Endothelial cell of umbilical vein (primary cell): ENCODE data around the gene SCAP. TPM values are rescaled to one million over a fixed set of nuclear protein-coding genes. Genes with fewer than 3 reads are reported as not detected.
A peak's percentile ranks its signal among the peaks of the same experiment; 100 is the strongest.

Experiments used
- BruUV-seq: library from RNA; stranded (reverse); fragments of 400-500 nt; replicated peaks from 2 replicates; lab custom pipeline; 2021; lab: Mats Ljungman, UMichigan
- CTCF ChIA-PET: fragments of 300-600, 350-600 bp; sonication (Branson Sonifier 250); formaldehyde crosslinking; loops from one replicate; lab custom pipeline; 2021; ENCODE audit warnings: antibody characterized with exemption, inconsistent platforms; lab: Charles Lee
- POLR2A ChIA-PET: fragments of 300-600, 350-600 bp; sonication (Branson Sonifier 250); formaldehyde crosslinking; loops from one replicate; lab custom pipeline; 2021; ENCODE audit warnings: antibody characterized with exemption, inconsistent platforms; lab: Charles Lee
- DNase-seq: peaks from one replicate; pipeline ENCODE4 v3.0.0-alpha.2; 2011; ENCODE audit warnings: low read depth, low spot score
- FAIRE-seq: peaks from 2 replicates; lab custom pipeline; 2011; peaks lifted over from hg19 to GRCh38; lab: Jason Lieb, UNC
- H2AFZ ChIP-seq: 2 replicates; pipeline ENCODE4 v1.6.0; 2012; ENCODE audit warnings: low read depth, low read length, control low read depth, inconsistent platforms
- H3K27ac ChIP-seq: 2 replicates; pipeline ENCODE4 v1.5.1; 2011; ENCODE audit warnings: low read depth, mild to moderate bottlenecking, control low read depth, low read length, moderate library complexity; ENCODE audit not compliant: insufficient read depth
- H3K27me3 ChIP-seq, 2 experiments: 2 replicates each; pipeline versions ENCODE4 v1.6.0 to v1.6.1; 2011; ENCODE audit warnings: low read length in 2 of 2, mixed read lengths in 1 of 2; ENCODE audit not compliant: control insufficient read depth in 2 of 2, insufficient read depth in 2 of 2
- H3K36me3 ChIP-seq, 2 experiments: 2 replicates in 1 of 2; 3 replicates in 1 of 2; pipeline ENCODE4 v1.5.1; 2011; ENCODE audit warnings: low read length in 2 of 2, mild to moderate bottlenecking in 1 of 2, moderate library complexity in 1 of 2; ENCODE audit not compliant: control insufficient read depth in 2 of 2, insufficient read depth in 2 of 2; ENCODE audit errors: extremely low read depth in 1 of 2
- H3K4me1 ChIP-seq: 3 replicates; pipeline ENCODE4 v1.5.1; 2011; ENCODE audit warnings: mild to moderate bottlenecking, low read length; ENCODE audit not compliant: control insufficient read depth, insufficient read depth; ENCODE audit errors: extremely low read depth
- H3K4me2 ChIP-seq: 2 replicates; pipeline ENCODE4 v1.6.1; 2011; ENCODE audit warnings: low read length, control low read depth, mixed read lengths; ENCODE audit not compliant: insufficient read depth
- H3K4me3 ChIP-seq, 3 experiments: fragments of 200-600 bp in 1 of 3; sonication (generic), shearing (Covaris generic) in 1 of 3; replicated peaks in 1 of 3; 2 replicates each; pipeline ENCODE4 v1.5.1; 2011 to 2016; ENCODE audit warnings: control low read depth in 3 of 3, low read length in 3 of 3, mild to moderate bottlenecking in 2 of 3, inconsistent platforms in 1 of 3, low read depth in 1 of 3, moderate library complexity in 1 of 3; ENCODE audit not compliant: insufficient read depth in 1 of 3
- H3K79me2 ChIP-seq: 2 replicates; pipeline ENCODE4 v1.6.0; 2012; ENCODE audit warnings: low read length, inconsistent platforms; ENCODE audit not compliant: control insufficient read depth, insufficient read depth
- H3K9ac ChIP-seq: replicated peaks from 2 replicates; pipeline ENCODE3; 2011; ENCODE audit warnings: low read length, control low read depth; ENCODE audit not compliant: insufficient read depth; ENCODE audit errors: extremely low read depth
- H3K9me1 ChIP-seq: replicated peaks from 3 replicates; pipeline ENCODE4 v1.6.0; 2011; ENCODE audit warnings: mild to moderate bottlenecking, low read length; ENCODE audit not compliant: control insufficient read depth, insufficient read depth; ENCODE audit errors: extremely low read depth
- H3K9me3 ChIP-seq: replicated peaks from 2 replicates; pipeline ENCODE4 v1.5.1; 2012; ENCODE audit warnings: low read length, inconsistent platforms; ENCODE audit not compliant: control insufficient read depth, insufficient read depth
- H4K20me1 ChIP-seq: replicated peaks from 2 replicates; pipeline ENCODE3; 2011; ENCODE audit warnings: mild to moderate bottlenecking, low read length; ENCODE audit not compliant: control insufficient read depth, insufficient read depth; ENCODE audit errors: extremely low read depth
- EZH2 ChIP-seq: IDR thresholded peaks from 2 replicates; pipeline ENCODE4 v1.6.1; 2012; ENCODE audit warnings: borderline replicate concordance, low read depth, mild to moderate bottlenecking, moderate library complexity, low read length, inconsistent platforms; ENCODE audit not compliant: severe bottlenecking
- FOS ChIP-seq: IDR thresholded peaks from 2 replicates; pipeline ENCODE4 v1.6.1; 2011; ENCODE audit warnings: mild to moderate bottlenecking, low read length, moderate library complexity, borderline replicate concordance; ENCODE audit not compliant: insufficient read depth
- GATA2 ChIP-seq: IDR thresholded peaks from 2 replicates; pipeline ENCODE4 v1.7.0; 2011; ENCODE audit warnings: low read depth, mild to moderate bottlenecking, moderate library complexity, mixed read lengths, low read length; ENCODE audit not compliant: insufficient read length, insufficient read depth
- JUN ChIP-seq: IDR thresholded peaks from 2 replicates; pipeline ENCODE4 v1.6.1; 2011; ENCODE audit warnings: borderline replicate concordance, low read depth; ENCODE audit not compliant: insufficient read length, insufficient read depth
- MYC ChIP-seq: IDR thresholded peaks from one replicate; pipeline ENCODE4 v1.6.1; 2011; ENCODE audit warnings: mild to moderate bottlenecking, low read depth, low read length
- POLR2A ChIP-seq: IDR thresholded peaks from 2 replicates; pipeline ENCODE4 v1.6.1; 2012; ENCODE audit warnings: low read depth, mild to moderate bottlenecking, control low read depth, low read length
- POLR2AphosphoS5 ChIP-seq: IDR thresholded peaks from 2 replicates; pipeline ENCODE4 v1.6.1; 2012; ENCODE audit warnings: low read depth, mild to moderate bottlenecking, control low read depth, low read length, moderate library complexity; ENCODE audit not compliant: insufficient read depth
- dilution Hi-C: fragments of 300-500 bp; cut with MboI; formaldehyde crosslinking; loops from one replicate; pipeline ENCODE4 v1.15.0; 2019; ENCODE audit warnings: low sequenced_read_pairs; ENCODE audit not compliant: extremely low pct_ligation_motif_present
- intact Hi-C: fragments of 100-400 bp; cut with micrococcal nuclease; formaldehyde crosslinking; loops from one replicate; pipeline ENCODE4 v1.10.0; 2022
- polyA plus RNA-seq, 4 experiments: library from polyadenylated mRNA; depleted of rRNA in 3 of 4; stranded (reverse) in 3 of 4; unstranded in 1 of 4; fragments of >200 nt; gene quantifications; 2 replicates each; pipeline versions ENCODE4 v1.2.1 to v1.2.3, GENCODE V29; 2011 to 2012; ENCODE audit warnings: missing spikeins in 1 of 4
- total RNA-seq: library from RNA; stranded (reverse); gene quantifications from 2 replicates; pipeline ENCODE4 v1.2.3, GENCODE V29; 2021
- TF ChIP-seq, protein P1 (sequence below), 2 donors: IDR thresholded peaks; 1 replicate in 1 of 2; 2 replicates in 1 of 2; pipeline ENCODE4 v1.5.1; 2011; ENCODE audit warnings: low read length in 2 of 2, mild to moderate bottlenecking in 2 of 2, moderate library complexity in 2 of 2, control low read depth in 1 of 2, inconsistent platforms in 1 of 2, low read depth in 1 of 2; ENCODE audit not compliant: insufficient read depth in 1 of 2; ENCODE audit errors: extremely low read depth in 1 of 2
- TF ChIP-seq, protein P2 (sequence below): IDR thresholded peaks from 2 replicates; pipeline ENCODE4 v1.6.1; 2011; ENCODE audit not compliant: insufficient read depth, insufficient read length

Gene SCAP
- total and polyA plus RNA-seq, 2 donors (not counting 3 experiments of a cell fraction or from before 2014, with no cell fraction given) = 34.7 to 59.0 TPM

DNA sequence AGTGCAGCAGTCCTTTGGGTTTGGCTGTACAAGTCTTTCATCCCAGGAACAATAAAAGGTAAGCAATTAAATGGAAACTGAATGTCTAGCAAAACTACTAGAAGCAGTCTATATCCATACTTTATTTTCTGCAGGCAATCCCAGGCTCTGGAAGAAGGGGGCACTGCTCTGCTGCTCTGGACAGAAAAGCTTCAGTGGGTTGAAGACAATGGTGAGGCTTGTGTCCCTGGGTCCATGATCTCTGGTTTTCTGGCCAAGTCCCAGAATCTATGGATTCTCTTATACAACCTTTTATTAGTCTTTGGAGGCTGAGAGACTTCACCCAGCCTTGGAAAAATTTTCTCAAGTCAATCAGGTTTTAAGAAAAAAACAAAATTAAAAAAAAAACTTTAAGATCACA lies 35.6 kb downstream of the SCAP start:
- Histone ChIP-seq H3K4me1 (no peaks in the 10 kb centered on the region), H3K9me3 (no peaks in the 10 kb centered on the region), H3K27me3 (no peaks in the 10 kb centered on the region), H2AFZ (no peak overlapping the region), H3K36me3 (peaks cover 0 to 2% of the 10 kb centered on the region in 2 experiments), H3K4me3 (no peak overlapping the region), H3K9me1 (no peaks in the 10 kb centered on the region), H3K27ac (no peak overlapping the region), H3K79me2 (no peaks in the 10 kb centered on the region), H3K4me2 (no peak overlapping the region), H4K20me1 (no peaks in the 10 kb centered on the region), H3K9ac (no peak overlapping the region)
- ChIA-PET CTCF (interaction anchor here (1.0 to 1.8 kb wide), 3 partner anchors 25 to 84 kb away, joined by 3 to 7 read pairs (median 6); partner anchors contain the start of gene SCAP), POLR2A (no interaction called here)
- intact Hi-C loops (loop anchor here (1.0 kb wide), 1 partner anchor 36 kb away; no protein-coding TSS in a partner anchor), dilution Hi-C loops (no loop called here)
- peak; percentile 66 for FAIRE-seq
- no TSS peak for BruUV-seq
- no peak for TF ChIP-seq JUN
- TF ChIP-seq, protein P1, sequence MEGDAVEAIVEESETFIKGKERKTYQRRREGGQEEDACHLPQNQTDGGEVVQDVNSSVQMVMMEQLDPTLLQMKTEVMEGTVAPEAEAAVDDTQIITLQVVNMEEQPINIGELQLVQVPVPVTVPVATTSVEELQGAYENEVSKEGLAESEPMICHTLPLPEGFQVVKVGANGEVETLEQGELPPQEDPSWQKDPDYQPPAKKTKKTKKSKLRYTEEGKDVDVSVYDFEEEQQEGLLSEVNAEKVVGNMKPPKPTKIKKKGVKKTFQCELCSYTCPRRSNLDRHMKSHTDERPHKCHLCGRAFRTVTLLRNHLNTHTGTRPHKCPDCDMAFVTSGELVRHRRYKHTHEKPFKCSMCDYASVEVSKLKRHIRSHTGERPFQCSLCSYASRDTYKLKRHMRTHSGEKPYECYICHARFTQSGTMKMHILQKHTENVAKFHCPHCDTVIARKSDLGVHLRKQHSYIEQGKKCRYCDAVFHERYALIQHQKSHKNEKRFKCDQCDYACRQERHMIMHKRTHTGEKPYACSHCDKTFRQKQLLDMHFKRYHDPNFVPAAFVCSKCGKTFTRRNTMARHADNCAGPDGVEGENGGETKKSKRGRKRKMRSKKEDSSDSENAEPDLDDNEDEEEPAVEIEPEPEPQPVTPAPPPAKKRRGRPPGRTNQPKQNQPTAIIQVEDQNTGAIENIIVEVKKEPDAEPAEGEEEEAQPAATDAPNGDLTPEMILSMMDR (IDR thresholded peaks at IDR 0.05; ENCODE audit: extremely low read depth in 1 of 2, insufficient read depth in 1 of 2, low read depth in 1 of 2, low read length in 2 of 2) = peak in 1 of 2 donors; percentile 37
- peak; percentile 23 for DNase-seq

DNA sequence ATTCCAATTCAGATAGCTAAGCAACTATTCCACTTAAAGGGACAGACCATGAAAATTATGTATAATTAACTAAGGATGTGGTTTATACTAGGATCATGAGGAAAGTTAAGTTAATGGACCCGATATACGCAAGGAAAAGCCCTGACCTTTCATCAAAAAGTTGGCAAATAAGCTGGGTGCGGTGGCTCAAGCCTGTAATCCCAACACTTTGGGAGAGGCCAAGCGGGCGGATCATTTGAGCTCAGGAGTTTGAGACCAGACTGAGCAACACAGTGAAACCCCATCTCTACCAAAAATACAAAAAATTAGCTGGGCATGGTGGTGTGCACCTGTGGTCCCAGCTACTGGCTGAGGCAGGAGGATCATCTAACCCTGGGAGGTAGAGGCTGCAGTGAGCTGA lies 39.6 kb downstream of the SCAP start:
- dilution Hi-C loops (no loop called here), intact Hi-C loops (no loop called here)
- DNase-seq = no peak
- Histone ChIP-seq H4K20me1 (no peaks in the 10 kb centered on the region), H2AFZ (no peak overlapping the region), H3K27me3 (no peaks in the 10 kb centered on the region), H3K9me1 (no peaks in the 10 kb centered on the region), H3K9me3 (no peaks in the 10 kb centered on the region), H3K79me2 (no peaks in the 10 kb centered on the region), H3K4me2 (no peak overlapping the region), H3K9ac (no peak overlapping the region), H3K4me3 (no peak overlapping the region), H3K27ac (no peak overlapping the region), H3K4me1 (no peaks in the 10 kb centered on the region), H3K36me3 (peaks cover 2 to 4% of the 10 kb centered on the region in 2 experiments)
- TF ChIP-seq, protein P2, sequence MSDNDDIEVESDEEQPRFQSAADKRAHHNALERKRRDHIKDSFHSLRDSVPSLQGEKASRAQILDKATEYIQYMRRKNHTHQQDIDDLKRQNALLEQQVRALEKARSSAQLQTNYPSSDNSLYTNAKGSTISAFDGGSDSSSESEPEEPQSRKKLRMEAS = no peak
- no peak for TF ChIP-seq POLR2AphosphoS5
- no peak for TF ChIP-seq MYC
- no peak for TF ChIP-seq GATA2
- TF ChIP-seq FOS = no peak
- TF ChIP-seq, protein P1 (IDR thresholded peaks at IDR 0.05; ENCODE audit: extremely low read depth in 1 of 2, insufficient read depth in 1 of 2, low read depth in 1 of 2, low read length in 2 of 2) = no peak
- TF ChIP-seq POLR2A = no peak
- no peak for TF ChIP-seq EZH2
- TF ChIP-seq JUN = no peak
- POLR2A ChIA-PET = no interaction called here
- CTCF ChIA-PET = interaction anchor here (1.5 to 2.5 kb wide), 3 partner anchors 15 to 86 kb away, joined by 3 to 12 read pairs (median 3); no protein-coding TSS in a partner anchor
- no TSS peak for BruUV-seq
- peak; percentile 28 for FAIRE-seq
